Sigmoid colon (tissue), 4 donors: Measurements from ENCODE around the gene RNF169.

Experiments
- CTCF ChIP-seq, 4 experiments: fragments of 450-650 bp in 3 of 4; fragments of 200-600 bp in 1 of 4; IDR thresholded peaks; one replicate each; pipeline ENCODE4 v1.5.1; 2016 to 2019; ENCODE audit warnings: antibody characterized with exemption in 4 of 4, mild to moderate bottlenecking in 3 of 4, moderate library complexity in 2 of 4
- EP300 ChIP-seq, 4 donors: sonication (generic); formaldehyde crosslinking; IDR thresholded peaks; one replicate each; pipeline ENCODE4 v1.6.1; 2017; ENCODE audit warnings: antibody characterized with exemption in 4 of 4
- POLR2AphosphoS5 ChIP-seq, 4 donors: sonication (generic); formaldehyde crosslinking; IDR thresholded peaks; one replicate each; pipeline ENCODE4 v1.6.1; 2017; ENCODE audit warnings: antibody characterized with exemption in 4 of 4

- no peak for TF ChIP-seq POLR2AphosphoS5 (IDR thresholded peaks at IDR 0.05)
- TF ChIP-seq CTCF (IDR thresholded peaks at IDR 0.05), result no peak
- no peak for TF ChIP-seq EP300 (IDR thresholded peaks at IDR 0.05)
Observed at GRCh38 chr11:74853223-74853622, 104.6 kb downstream of the RNF169 start.
